ENCODE results near the gene COASY. TPM values are rescaled to one million over a fixed set of nuclear protein-coding genes. Genes with fewer than 3 reads are reported as not detected.
A peak's percentile ranks its signal among the peaks of the same experiment; 100 is the strongest.

Gene COASY
- total and polyA plus RNA-seq, 4 donors, result 25.9 to 93.2 (median 64.3) TPM

- no peak overlapping the region for H3K27ac ChIP-seq (ENCODE audit: low read depth in 1 of 2, low read length in 1 of 2)
- 95 to 96% methylated on average over 11 of the region's 11 CpGs for WGBS, 2 donors
- no peak overlapping the region for H3K9ac ChIP-seq (ENCODE audit: insufficient read depth in 1 of 2, low read length in 2 of 2)
Measured at GRCh38 chr17:42513686-42514085, 48.3 kb upstream of the COASY start.

GRCh38 chr17:42514279-42514678 lies 47.7 kb upstream of the COASY start:
- WGBS, 2 donors, result 96 to 97% methylated on average over 11 of the region's 11 CpGs
- Histone ChIP-seq H3K27me3 (ENCODE audit: control insufficient read depth in 3 of 3, insufficient read depth in 3 of 3, low read length in 2 of 3) (no peaks in the 10 kb centered on the region), H3K9ac (ENCODE audit: insufficient read depth in 1 of 2, low read length in 2 of 2) (no peak overlapping the region), H3K27ac (ENCODE audit: low read depth in 1 of 2, low read length in 1 of 2) (no peak overlapping the region), H3K4me3 (no peak overlapping the region), H3K9me3 (ENCODE audit: control insufficient read depth in 4 of 4, insufficient read depth in 3 of 4, low read length in 3 of 4) (no peaks in the 10 kb centered on the region), H3K4me1 (ENCODE audit: control insufficient read depth in 5 of 5, insufficient read depth in 5 of 5, low read length in 5 of 5) (peaks cover 12 to 24% (median 18%) of the 10 kb centered on the region in 5 donors), H3K36me3 (ENCODE audit: control insufficient read depth in 4 of 4, insufficient read depth in 4 of 4, low read length in 4 of 4) (peaks cover 4 to 34% (median 19%) of the 10 kb centered on the region in 4 donors)
- no peak for ATAC-seq (ENCODE audit: insufficient read depth, low FRiP score)
- no peak for TF ChIP-seq CTCF (IDR thresholded peaks at IDR 0.05; ENCODE audit: control extremely low read depth, extremely low read depth)
- DNase-seq, result no peak

More at GRCh38 chr17:42513686-42514085, 48.3 kb upstream of the COASY start:
- H3K4me1 ChIP-seq (ENCODE audit: control insufficient read depth in 5 of 5, insufficient read depth in 5 of 5, low read length in 5 of 5), result peaks cover 7 to 18% (median 12%) of the 10 kb centered on the region in 5 donors
- no peaks in the 10 kb centered on the region for H3K9me3 ChIP-seq (ENCODE audit: control insufficient read depth in 4 of 4, insufficient read depth in 3 of 4, low read length in 3 of 4)
- no peak for TF ChIP-seq CTCF (IDR thresholded peaks at IDR 0.05; ENCODE audit: control extremely low read depth, extremely low read depth)
- no peaks in the 10 kb centered on the region for H3K27me3 ChIP-seq (ENCODE audit: control insufficient read depth in 3 of 3, insufficient read depth in 3 of 3, low read length in 2 of 3)
- H3K4me3 ChIP-seq, result no peak overlapping the region
- no peak for DNase-seq
- H3K36me3 ChIP-seq (ENCODE audit: control insufficient read depth in 4 of 4, insufficient read depth in 4 of 4, low read length in 4 of 4), result peaks cover 5 to 40% (median 22%) of the 10 kb centered on the region in 4 donors
- ATAC-seq (ENCODE audit: insufficient read depth, low FRiP score), result no peak

GRCh38 chr17:42514867-42515266 lies 47.1 kb upstream of the COASY start:
- Histone ChIP-seq H3K4me1 (ENCODE audit: control insufficient read depth in 5 of 5, insufficient read depth in 5 of 5, low read length in 5 of 5) (peaks cover 18 to 30% (median 24%) of the 10 kb centered on the region in 5 donors), H3K27ac (ENCODE audit: low read depth in 1 of 2, low read length in 1 of 2) (no peak overlapping the region), H3K4me3 (no peak overlapping the region), H3K9me3 (ENCODE audit: control insufficient read depth in 4 of 4, insufficient read depth in 3 of 4, low read length in 3 of 4) (no peaks in the 10 kb centered on the region), H3K27me3 (ENCODE audit: control insufficient read depth in 3 of 3, insufficient read depth in 3 of 3, low read length in 2 of 3) (no peaks in the 10 kb centered on the region), H3K36me3 (ENCODE audit: control insufficient read depth in 4 of 4, insufficient read depth in 4 of 4, low read length in 4 of 4) (peaks cover 0 to 29% (median 16%) of the 10 kb centered on the region in 4 donors), H3K9ac (ENCODE audit: insufficient read depth in 1 of 2, low read length in 2 of 2) (no peak overlapping the region)
- WGBS, 2 donors, result 91 to 93% methylated on average over 8 of the region's 8 CpGs
- no peak for TF ChIP-seq CTCF (IDR thresholded peaks at IDR 0.05; ENCODE audit: control extremely low read depth, extremely low read depth)
- DNase-seq (no peak), ATAC-seq (ENCODE audit: insufficient read depth, low FRiP score) (no peak)

GRCh38 chr17:42517516-42517915 lies 44.4 kb upstream of the COASY start:
- TF ChIP-seq CTCF (IDR thresholded peaks at IDR 0.05; ENCODE audit: control extremely low read depth, extremely low read depth), result peak; percentile 95
- H3K4me3 ChIP-seq, result no peak overlapping the region
- peak; percentile 66 for ATAC-seq (ENCODE audit: insufficient read depth, low FRiP score)
- H3K27ac ChIP-seq (ENCODE audit: low read depth in 1 of 2, low read length in 1 of 2), result peak overlapping the region in 1 of 2 donors; percentile 95
- peak; percentile 73 to 79 (median 75) for DNase-seq
- H3K36me3 ChIP-seq (ENCODE audit: control insufficient read depth in 4 of 4, insufficient read depth in 4 of 4, low read length in 4 of 4), result peaks cover 0 to 29% (median 10%) of the 10 kb centered on the region in 4 donors
- H3K9ac ChIP-seq (ENCODE audit: insufficient read depth in 1 of 2, low read length in 2 of 2), result no peak overlapping the region
- WGBS, 2 donors, result 4 to 14% methylated on average over 9 of the region's 9 CpGs
- H3K27me3 ChIP-seq (ENCODE audit: control insufficient read depth in 3 of 3, insufficient read depth in 3 of 3, low read length in 2 of 3), result no peaks in the 10 kb centered on the region
- no peaks in the 10 kb centered on the region for H3K9me3 ChIP-seq (ENCODE audit: control insufficient read depth in 4 of 4, insufficient read depth in 3 of 4, low read length in 3 of 4)
- peaks cover 29 to 54% (median 43%) of the 10 kb centered on the region in 5 donors for H3K4me1 ChIP-seq (ENCODE audit: control insufficient read depth in 5 of 5, insufficient read depth in 5 of 5, low read length in 5 of 5)
